SH-SY5Y (cell line): Measurements from ENCODE around the gene COG7.

Experiments used
- GATA2 ChIP-seq: IDR thresholded peaks from 2 replicates; pipeline ENCODE4 v1.6.1; 2011; ENCODE audit warnings: mild to moderate bottlenecking, low read depth, low read length
- GATA3 ChIP-seq: IDR thresholded peaks from 2 replicates; pipeline ENCODE4 v1.6.1; 2011; ENCODE audit warnings: low read depth, mild to moderate bottlenecking, low read length, moderate library complexity

DNA sequence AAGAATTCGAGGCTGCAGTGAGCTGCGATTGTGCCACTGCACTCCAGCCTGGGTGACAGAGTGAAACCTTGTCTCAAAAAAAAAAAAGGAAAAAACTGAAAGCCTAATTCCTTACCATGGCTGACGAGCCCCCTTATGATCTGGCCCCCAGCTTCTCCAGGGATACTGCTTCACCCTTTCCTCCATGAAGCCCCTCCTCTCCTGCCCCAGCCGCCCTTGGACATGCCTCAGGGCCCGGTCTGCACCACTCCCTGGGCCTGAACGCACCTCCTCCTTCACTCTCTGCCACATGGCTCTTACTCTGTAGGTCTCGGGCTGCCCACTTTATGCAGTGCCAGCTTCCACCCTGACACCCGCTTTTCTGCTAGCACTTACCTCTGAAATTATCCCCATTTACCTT is 65.3 kb downstream of the COG7 start:
- TF ChIP-seq GATA3 = no peak
- no peak for TF ChIP-seq GATA2
